HCT116 (cell line): ENCODE results near the gene TMEM182. TPM values are rescaled to one million over a fixed set of nuclear protein-coding genes. Genes with fewer than 3 reads are reported as not detected.

ENCODE experiments used
- ATAC-seq: fragments of 200-7000 bp; cut with Tn5 transposase; 2 replicates; pipeline ENCODE4 v1.9.1; 2020; ENCODE audit warnings: mild to moderate bottlenecking, moderate library complexity
- BruUV-seq: library from RNA; stranded (reverse); fragments of 400-500 nt; replicated peaks from 2 replicates; lab custom pipeline; 2021; lab: Mats Ljungman, UMichigan
- CTCF ChIA-PET: fragments of 300-600 bp; sonication (Branson Sonifier 250); formaldehyde crosslinking; loops from one replicate; lab custom pipeline; 2021; ENCODE audit warnings: antibody characterized with exemption; lab: Charles Lee
- POLR2A ChIA-PET: fragments of 300-600, 350-600 bp; sonication (Branson Sonifier 250); formaldehyde crosslinking; loops from one replicate; lab custom pipeline; 2021; ENCODE audit warnings: antibody characterized with exemption; lab: Charles Lee
- RAD21 ChIA-PET, 2 experiments: fragments of 300-600 bp; sonication (Branson Sonifier 250); formaldehyde crosslinking; loops; one replicate each; lab custom pipeline; 2023; ENCODE audit warnings: low total read pairs in 2 of 2; ENCODE audit not compliant: uncharacterized antibody in 2 of 2, unreplicated experiment in 2 of 2, low non-redundant PET in 1 of 2; lab: Charles Lee
- DNase-seq: peaks from one replicate; pipeline ENCODE4 v3.0.0-alpha.2; 2010; ENCODE audit warnings: low read depth, low spot score
- H2AFZ ChIP-seq: fragments of 200-600 bp; shearing (Covaris generic), sonication (generic); 2 replicates; pipeline ENCODE4 v1.6.1; 2017; ENCODE audit warnings: low read depth, mixed run types, mixed read lengths, antibody characterized with exemption, low read length; ENCODE audit not compliant: poor library complexity, severe bottlenecking
- H3K27ac ChIP-seq: 2 replicates; pipeline ENCODE4 v1.5.1; 2012; ENCODE audit warnings: low read depth, low read length
- H3K27me3 ChIP-seq: fragments of 200-600 bp; sonication (generic); 2 replicates; pipeline ENCODE4 v1.6.1; 2016; ENCODE audit warnings: mixed run types, low read length, mixed read lengths; ENCODE audit not compliant: insufficient read depth
- H3K36me3 ChIP-seq, 2 experiments: fragments of 200-500 bp in 1 of 2; fragments of 200-600 bp in 1 of 2; sonication (Bioruptor generic) in 1 of 2; sonication (generic) in 1 of 2; 2 replicates each; pipeline versions ENCODE4 v1.5.1 to v1.6.1; 2014 to 2016; ENCODE audit warnings: low read length in 2 of 2, inconsistent platforms in 1 of 2, mixed read lengths in 1 of 2, mixed run types in 1 of 2; ENCODE audit not compliant: insufficient read depth in 2 of 2, control insufficient read depth in 1 of 2
- H3K4me1 ChIP-seq, 2 experiments: fragments of 200-600 bp in 1 of 2; sonication (generic) in 1 of 2; 2 replicates each; pipeline versions ENCODE4 v1.5.1 to v1.6.1; 2012 to 2017; ENCODE audit warnings: low read length in 2 of 2, inconsistent platforms in 1 of 2, mild to moderate bottlenecking in 1 of 2, mixed read lengths in 1 of 2, mixed run types in 1 of 2, moderate library complexity in 1 of 2; ENCODE audit not compliant: insufficient read depth in 2 of 2, control insufficient read depth in 1 of 2
- H3K4me2 ChIP-seq: fragments of 200-600 bp; sonication (generic); 2 replicates; pipeline ENCODE4 v1.6.1; 2017; ENCODE audit warnings: mixed run types, low read length, mixed read lengths
- H3K4me3 ChIP-seq, 2 experiments: fragments of 200-600 bp in 1 of 2; sonication (generic) in 1 of 2; replicated peaks in 1 of 2; 2 replicates each; pipeline ENCODE4 v1.5.1; 2011 to 2016; ENCODE audit warnings: low read length in 2 of 2, control low read depth in 1 of 2, low read depth in 1 of 2, mild to moderate bottlenecking in 1 of 2, mixed read lengths in 1 of 2, mixed run types in 1 of 2
- H3K79me2 ChIP-seq: fragments of 200-600 bp; sonication (generic); 2 replicates; pipeline ENCODE4 v1.6.1; 2017; ENCODE audit warnings: mild to moderate bottlenecking, mixed run types, low read length, moderate library complexity, mixed read lengths; ENCODE audit not compliant: insufficient read depth
- H3K9ac ChIP-seq: fragments of 200-600 bp; sonication (generic); 2 replicates; pipeline ENCODE4 v1.6.1; 2016; ENCODE audit warnings: low read length, mixed read lengths
- H3K9me2 ChIP-seq: fragments of 200-600 bp; sonication (generic), shearing (Covaris generic); 2 replicates; pipeline ENCODE4 v1.6.1; 2017; ENCODE audit warnings: mixed run types, mild to moderate bottlenecking, moderate library complexity; ENCODE audit not compliant: insufficient read depth
- H3K9me3 ChIP-seq, 2 experiments: fragments of 200-500 bp in 1 of 2; fragments of 200-600 bp in 1 of 2; sonication (Bioruptor generic) in 1 of 2; sonication (generic) in 1 of 2; 2 replicates each; pipeline ENCODE4 v1.6.1; 2014 to 2017; ENCODE audit warnings: low read length in 2 of 2, mixed read lengths in 2 of 2, inconsistent platforms in 1 of 2, low read depth in 1 of 2, mild to moderate bottlenecking in 1 of 2, mixed run types in 1 of 2, moderate library complexity in 1 of 2; ENCODE audit not compliant: control insufficient read depth in 1 of 2, insufficient read depth in 1 of 2
- H4K20me1 ChIP-seq: fragments of 200-600 bp; sonication (generic), shearing (Covaris generic); 2 replicates; pipeline ENCODE4 v1.6.1; 2017; ENCODE audit warnings: mixed run types, mild to moderate bottlenecking, moderate library complexity; ENCODE audit not compliant: insufficient read depth
- ATF3 ChIP-seq: IDR thresholded peaks from 2 replicates; pipeline ENCODE4 v1.6.1; 2012
- CEBPB ChIP-seq: IDR thresholded peaks from 2 replicates; pipeline ENCODE4 v1.6.1; 2012; ENCODE audit warnings: low read depth
- CTCF ChIP-seq, 3 experiments: fragments of 200-600 bp in 1 of 3; sonication (generic) in 1 of 3; IDR thresholded peaks in 2 of 3; conservative IDR thresholded peaks in 1 of 3; 2 replicates each; pipeline ENCODE4 v1.5.1; 2012 to 2017; ENCODE audit warnings: low read depth in 2 of 3, low read length in 2 of 3, antibody characterized with exemption in 1 of 3, borderline replicate concordance in 1 of 3, control low read depth in 1 of 3, mild to moderate bottlenecking in 1 of 3, mixed read lengths in 1 of 3, mixed run types in 1 of 3, moderate library complexity in 1 of 3; ENCODE audit not compliant: insufficient read depth in 1 of 3
- EGR1 ChIP-seq: IDR thresholded peaks from 2 replicates; pipeline ENCODE4 v1.6.1; 2012; ENCODE audit warnings: low read depth
- EZH2 ChIP-seq: fragments of 200-600 bp; sonication (generic); IDR thresholded peaks from 2 replicates; pipeline ENCODE4 v1.6.1; 2017; ENCODE audit warnings: antibody characterized with exemption, mixed run types
- EZH2phosphoT487 ChIP-seq: fragments of 200-600 bp; IDR thresholded peaks from 2 replicates; pipeline ENCODE4 v1.6.1; 2018; ENCODE audit warnings: antibody characterized with exemption, borderline replicate concordance
- JUND ChIP-seq: IDR thresholded peaks from 2 replicates; pipeline ENCODE4 v1.6.1; 2012
- MAX ChIP-seq: IDR thresholded peaks from 2 replicates; pipeline ENCODE4 v1.6.1; 2012
- POLR2AphosphoS5 ChIP-seq: IDR thresholded peaks from 2 replicates; pipeline ENCODE4 v1.6.1; 2011; ENCODE audit warnings: mild to moderate bottlenecking, low read depth, low read length, moderate library complexity
- RAD21 ChIP-seq: IDR thresholded peaks from 2 replicates; pipeline ENCODE4 v1.6.1; 2012; ENCODE audit warnings: low read depth, mild to moderate bottlenecking
- SIN3A ChIP-seq: IDR thresholded peaks from 2 replicates; pipeline ENCODE4 v1.6.1; 2012; ENCODE audit warnings: low read depth
- TCF7L2 ChIP-seq: IDR thresholded peaks from 2 replicates; pipeline ENCODE4 v1.7.0; 2011; ENCODE audit warnings: borderline replicate concordance, inconsistent platforms; ENCODE audit not compliant: insufficient read depth, insufficient read length; ENCODE audit errors: extremely low read depth
- YY1 ChIP-seq: IDR thresholded peaks from 2 replicates; pipeline ENCODE4 v1.6.1; 2011; ENCODE audit warnings: low read length, low read depth, moderate library complexity, mild to moderate bottlenecking; ENCODE audit not compliant: insufficient replicate concordance; ENCODE audit errors: extremely low read depth
- ZNF274 ChIP-seq: fragments of 200-500 bp; sonication (Bioruptor generic); IDR thresholded peaks from 2 replicates; pipeline ENCODE4 v1.6.1; 2014; ENCODE audit warnings: mild to moderate bottlenecking, low read depth, low read length, inconsistent platforms
- intact Hi-C: fragments of 100-400 bp; cut with micrococcal nuclease; formaldehyde crosslinking; loops from 2 replicates; pipeline ENCODE4 v1.10.0; 2022
- total RNA-seq: library from RNA; stranded (reverse); gene quantifications from one replicate; pipeline ENCODE4 v1.2.1, GENCODE V29; 2021; ENCODE audit not compliant: unreplicated experiment

TMEM182 gene
- total RNA-seq, 1 experiment from 2014 or later: 8.4 TPM

- BruUV-seq: no TSS peak
- H3K79me2 ChIP-seq: no peaks in the 10 kb centered on the region
- no peak overlapping the region for H3K9ac ChIP-seq
- ATAC-seq (no peak), DNase-seq (no peak)
- no peaks in the 10 kb centered on the region for H3K4me1 ChIP-seq
- no peak overlapping the region for H3K4me3 ChIP-seq
- no peaks in the 10 kb centered on the region for H3K9me3 ChIP-seq
- TF ChIP-seq CTCF (IDR thresholded peaks at IDR 0.05 in 2 of 3, conservative IDR thresholded peaks at IDR 0.05 in 1 of 3; ENCODE audit: borderline replicate concordance in 1 of 3, insufficient read depth in 1 of 3, low read depth in 2 of 3, low read length in 2 of 3): no peak
- no peak for TF ChIP-seq TCF7L2
- no peak for TF ChIP-seq CEBPB
- no peak for TF ChIP-seq EGR1
- no peak for TF ChIP-seq JUND
- TF ChIP-seq EZH2: no peak
- H3K9me2 ChIP-seq: no peaks in the 10 kb centered on the region
- H3K36me3 ChIP-seq: no peaks in the 10 kb centered on the region
- intact Hi-C loops: loop anchor here (5.0 to 10.0 kb wide), 2 partner anchors 185 to 337 kb away; partner anchors contain the start of gene SLC9A4
- POLR2A ChIA-PET: no interaction called here
- no peak overlapping the region for H2AFZ ChIP-seq
- H4K20me1 ChIP-seq: no peaks in the 10 kb centered on the region
- no peak overlapping the region for H3K4me2 ChIP-seq
- RAD21 ChIA-PET: no interaction called here
- CTCF ChIA-PET: no interaction called here
- H3K27ac ChIP-seq: no peak overlapping the region
- H3K27me3 ChIP-seq: no peaks in the 10 kb centered on the region
These were observed 47.7 kb downstream of the TMEM182 start for GRCh38 chr2:102809291-102810189.

GRCh38 chr2:102815285-102815684 is 53.5 kb downstream of the TMEM182 start:
- H4K20me1 ChIP-seq: no peaks in the 10 kb centered on the region
- no peaks in the 10 kb centered on the region for H3K36me3 ChIP-seq
- H3K9me2 ChIP-seq: no peaks in the 10 kb centered on the region
- no peaks in the 10 kb centered on the region for H3K79me2 ChIP-seq
- no peak for ATAC-seq
- H3K4me1 ChIP-seq: no peaks in the 10 kb centered on the region
- CTCF ChIA-PET: no interaction called here
- POLR2A ChIA-PET: no interaction called here
- no peaks in the 10 kb centered on the region for H3K27me3 ChIP-seq
- DNase-seq: no peak
- intact Hi-C loops: no loop called here
- no peak overlapping the region for H3K9ac ChIP-seq
- RAD21 ChIA-PET: no interaction called here
- no TSS peak for BruUV-seq
- no peaks in the 10 kb centered on the region for H3K9me3 ChIP-seq
- H3K4me2 ChIP-seq: no peak overlapping the region
- no peak overlapping the region for H2AFZ ChIP-seq
- no peak overlapping the region for H3K4me3 ChIP-seq
- H3K27ac ChIP-seq: no peak overlapping the region
- no peak for TF ChIP-seq YY1
- TF ChIP-seq EZH2phosphoT487: no peak
- no peak for TF ChIP-seq SIN3A
- no peak for TF ChIP-seq ATF3
- TF ChIP-seq POLR2AphosphoS5: no peak
- no peak for TF ChIP-seq ZNF274
- TF ChIP-seq RAD21: no peak
- no peak for TF ChIP-seq MAX
- no peak for TF ChIP-seq JUND
- no peak for TF ChIP-seq CTCF (IDR thresholded peaks at IDR 0.05 in 2 of 3, conservative IDR thresholded peaks at IDR 0.05 in 1 of 3; ENCODE audit: borderline replicate concordance in 1 of 3, insufficient read depth in 1 of 3, low read depth in 2 of 3, low read length in 2 of 3)
